Amniotic epithelial cell (primary cell): ENCODE measurements around the gene HSPB7.
"Not testable (repeated sequence)": the region's sequence is repeated elsewhere in the genome, so short reads cannot be mapped to it uniquely, and the experiment has no call there.

ENCODE experiments used
- DNase-seq: peaks from one replicate; pipeline ENCODE4 v3.0.0-alpha.2; 2010; ENCODE audit warnings: low read depth

The HSPB7 gene

GRCh38 chr1:16021681-16022080 is 3.8 kb upstream of the HSPB7 start, which contains the start of gene CLCNKA:
Gene CLCNKA (plus strand): TSS chr1:16022036. CDS start chr1:16022620, 584 bp downstream.
- no peak for DNase-seq

GRCh38 chr1:16020878-16021277 is 3.0 kb upstream of the HSPB7 start:
- DNase-seq = not testable (repeated sequence)

GRCh38 chr1:16020325-16020724 is 2.5 kb upstream of the HSPB7 start:
- DNase-seq = no peak

- no peak for DNase-seq
These were observed 1.9 kb upstream of the HSPB7 start for GRCh38 chr1:16019644-16020277.

GRCh38 chr1:16018749-16019643 is 1.2 kb upstream of the HSPB7 start:
- DNase-seq = no peak

GRCh38 chr1:16018308-16018707 is 465 bp upstream of the HSPB7 start:
- DNase-seq = no peak

GRCh38 chr1:16017076-16017460 is 775 bp downstream of the HSPB7 start:
- no peak for DNase-seq

GRCh38 chr1:16015960-16016901 is 1.6 kb downstream of the HSPB7 start:
- DNase-seq = no peak

GRCh38 chr1:16015491-16015890 is 2.4 kb downstream of the HSPB7 start:
- DNase-seq = no peak

- DNase-seq = peak; percentile 64
These were observed 3.0 kb downstream of the HSPB7 start for GRCh38 chr1:16014509-16015482.

- no peak for DNase-seq
These were observed 4.0 kb downstream of the HSPB7 start for GRCh38 chr1:16013908-16014258.

GRCh38 chr1:16013220-16013907 is 4.5 kb downstream of the HSPB7 start:
- DNase-seq = peak; percentile 74

- peak; percentile 78 for DNase-seq
These were observed 5.1 kb downstream of the HSPB7 start for GRCh38 chr1:16012590-16013219.

GRCh38 chr1:16011936-16012589 is 5.8 kb downstream of the HSPB7 start:
- no peak for DNase-seq

- no peak for DNase-seq
These were observed 7.0 kb downstream of the HSPB7 start for GRCh38 chr1:16010837-16011236.

GRCh38 chr1:16009678-16010077 is 8.2 kb downstream of the HSPB7 start:
- DNase-seq = no peak

- DNase-seq = peak; percentile 54
These were observed 8.8 kb downstream of the HSPB7 start for GRCh38 chr1:16009030-16009460.

- no peak for DNase-seq
These were observed 10.0 kb downstream of the HSPB7 start for GRCh38 chr1:16007671-16008341.
